ENCODE measurements around the gene DUSP1.

DNA sequence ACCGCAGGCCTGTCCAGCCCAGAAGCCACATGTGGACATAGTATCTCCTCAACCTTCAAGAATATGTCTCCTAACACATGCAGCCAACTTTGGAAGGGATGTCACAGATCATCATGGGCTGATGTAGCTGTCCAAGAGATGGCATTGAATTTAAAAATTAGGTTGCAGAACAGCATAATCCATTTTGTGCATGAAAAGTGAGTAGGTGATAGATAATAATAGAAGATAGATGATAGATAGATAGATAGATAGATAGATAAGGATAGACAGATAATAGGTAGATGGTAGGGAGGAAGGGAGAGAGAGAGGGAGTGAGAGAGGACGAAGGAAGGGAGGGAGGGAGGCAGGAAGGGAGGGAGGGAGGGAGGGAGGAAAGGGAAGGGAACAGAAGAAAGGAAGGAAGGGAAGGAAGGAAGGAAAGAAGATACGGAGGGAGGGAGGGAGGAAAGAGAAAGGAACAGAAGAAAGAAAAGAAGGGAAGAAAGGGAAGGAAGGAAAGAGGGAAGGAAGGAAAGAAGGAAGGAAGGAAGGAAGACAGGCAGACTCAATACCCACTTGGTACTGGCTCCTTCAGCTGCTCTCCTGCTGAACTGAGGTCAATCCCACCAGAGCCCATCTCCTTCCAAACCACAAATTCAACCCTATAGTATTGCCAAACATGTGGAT lies 34.2 kb upstream of the DUSP1 start:
- TF ChIP-seq EP300 (IDR thresholded peaks at IDR 0.05): no peak
- TF ChIP-seq, protein P1, sequence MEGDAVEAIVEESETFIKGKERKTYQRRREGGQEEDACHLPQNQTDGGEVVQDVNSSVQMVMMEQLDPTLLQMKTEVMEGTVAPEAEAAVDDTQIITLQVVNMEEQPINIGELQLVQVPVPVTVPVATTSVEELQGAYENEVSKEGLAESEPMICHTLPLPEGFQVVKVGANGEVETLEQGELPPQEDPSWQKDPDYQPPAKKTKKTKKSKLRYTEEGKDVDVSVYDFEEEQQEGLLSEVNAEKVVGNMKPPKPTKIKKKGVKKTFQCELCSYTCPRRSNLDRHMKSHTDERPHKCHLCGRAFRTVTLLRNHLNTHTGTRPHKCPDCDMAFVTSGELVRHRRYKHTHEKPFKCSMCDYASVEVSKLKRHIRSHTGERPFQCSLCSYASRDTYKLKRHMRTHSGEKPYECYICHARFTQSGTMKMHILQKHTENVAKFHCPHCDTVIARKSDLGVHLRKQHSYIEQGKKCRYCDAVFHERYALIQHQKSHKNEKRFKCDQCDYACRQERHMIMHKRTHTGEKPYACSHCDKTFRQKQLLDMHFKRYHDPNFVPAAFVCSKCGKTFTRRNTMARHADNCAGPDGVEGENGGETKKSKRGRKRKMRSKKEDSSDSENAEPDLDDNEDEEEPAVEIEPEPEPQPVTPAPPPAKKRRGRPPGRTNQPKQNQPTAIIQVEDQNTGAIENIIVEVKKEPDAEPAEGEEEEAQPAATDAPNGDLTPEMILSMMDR (IDR thresholded peaks at IDR 0.05): no peak

All from upper lobe of left lung (tissue), 4 donors.